Measurements from ENCODE around the gene MPV17L2. TPM values are rescaled to one million over a fixed set of nuclear protein-coding genes. Genes with fewer than 3 reads are reported as not detected.

MPV17L2 gene
- total and polyA plus RNA-seq, 2 donors (not counting 1 experiment from before 2014, with no cell fraction given) = 8.6 to 23.0 TPM

DNA sequence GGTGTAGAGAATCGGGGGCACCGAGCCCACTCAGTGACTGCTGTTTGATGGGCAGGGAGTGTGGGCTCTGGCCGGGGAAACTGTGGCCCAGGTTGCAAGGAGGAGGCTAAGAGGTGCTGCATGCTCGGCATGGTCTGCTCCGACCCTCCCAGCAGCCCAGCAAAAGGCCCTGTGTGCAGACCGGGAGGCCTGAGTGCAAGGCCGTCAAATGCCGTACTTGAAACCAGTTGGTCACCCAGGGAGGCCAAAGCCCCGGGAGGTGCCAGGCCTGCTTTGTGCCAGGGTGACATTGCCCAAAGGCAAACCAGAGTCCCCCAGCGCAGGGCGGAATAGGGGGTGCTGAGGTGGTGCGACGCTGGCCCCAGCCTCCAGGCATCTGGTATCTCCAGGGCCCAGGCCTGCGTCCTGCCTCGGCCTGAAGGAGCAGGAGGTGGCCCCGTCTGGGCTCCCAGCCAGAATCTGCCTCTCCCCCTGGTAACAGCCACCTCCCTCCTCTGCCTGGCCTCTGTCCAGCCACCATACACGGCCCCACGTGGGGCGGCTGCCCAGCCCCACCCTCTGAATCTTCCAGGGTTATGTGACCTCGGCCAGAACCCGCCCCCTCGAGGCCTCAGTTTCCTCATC lies 36.1 kb upstream of the MPV17L2 start:
- Histone ChIP-seq H3K27me3 (replicated peaks in 1 of 4; ENCODE audit: control extremely low read depth in 1 of 4, control insufficient read depth in 3 of 4, insufficient read depth in 4 of 4, low read length in 3 of 4) (no peaks in the 10 kb centered on the region), H3K4me2 (replicated peaks; ENCODE audit: low read depth, low read length, poor library complexity, severe bottlenecking) (no peak overlapping the region), H3K79me2 (ENCODE audit: control insufficient read depth, insufficient read depth, low read length) (peaks cover 14% of the 10 kb centered on the region), H3K4me1 (ENCODE audit: control insufficient read depth in 2 of 2, insufficient read depth in 2 of 2, low read length in 2 of 2) (peaks cover 21 to 30% of the 10 kb centered on the region in 2 donors), H3K4me3 (ENCODE audit: control extremely low read depth in 1 of 5, extremely low read depth in 1 of 5, insufficient read depth in 1 of 5, low read depth in 2 of 5, low read length in 4 of 5) (no peak overlapping the region), H3K27ac (ENCODE audit: low read length in 2 of 2) (no peak overlapping the region), H3K9me3 (ENCODE audit: control extremely low read depth in 1 of 3, control insufficient read depth in 2 of 3, insufficient read depth in 1 of 3, low read length in 2 of 3) (no peaks in the 10 kb centered on the region), H3K36me3 (replicated peaks in 1 of 2; ENCODE audit: control extremely low read depth in 1 of 2, control insufficient read depth in 1 of 2, extremely low read depth in 1 of 2, insufficient read depth in 2 of 2, low read length in 1 of 2) (peaks cover 0 to 2% of the 10 kb centered on the region in 2 experiments), H3K9ac (ENCODE audit: low read length) (no peak overlapping the region), H2AFZ (ENCODE audit: insufficient read depth, low read depth, low read length, poor library complexity, severe bottlenecking) (no peak overlapping the region), H4K20me1 (ENCODE audit: control insufficient read depth, insufficient read depth, low read length, poor library complexity, severe bottlenecking) (peaks cover 17% of the 10 kb centered on the region)
- Mint-ChIP-seq H3K9me3 (ENCODE audit: insufficient read depth) (no peaks in the 10 kb centered on the region), H3K4me3 (no peak overlapping the region), H3K4me1 (peaks cover 28% of the 10 kb centered on the region), H3K27ac (peak overlapping the region; percentile 41), H3K27me3 (no peaks in the 10 kb centered on the region)
- CTCF ChIA-PET = interaction anchor here (0.6 to 1.9 kb wide), 3 partner anchors 11 to 95 kb away, joined by 3 to 8 read pairs (median 7); no protein-coding TSS in a partner anchor
- no peak for TF ChIP-seq EZH2 (IDR thresholded peaks at IDR 0.05; ENCODE audit: borderline replicate concordance, insufficient read depth, low read depth, low read length, poor library complexity, severe bottlenecking)
- TF ChIP-seq CTCF (IDR thresholded peaks at IDR 0.05) = no peak
- ATAC-seq (ENCODE audit: low read depth) (no peak), DNase-seq (no peak)
- POLR2A ChIA-PET = no interaction called here
- WGBS (ENCODE audit: insufficient coverage) = 74% methylated on average over 22 of the region's 22 CpGs
- intact Hi-C loops (cut with micrococcal nuclease) = no loop called here

DNA sequence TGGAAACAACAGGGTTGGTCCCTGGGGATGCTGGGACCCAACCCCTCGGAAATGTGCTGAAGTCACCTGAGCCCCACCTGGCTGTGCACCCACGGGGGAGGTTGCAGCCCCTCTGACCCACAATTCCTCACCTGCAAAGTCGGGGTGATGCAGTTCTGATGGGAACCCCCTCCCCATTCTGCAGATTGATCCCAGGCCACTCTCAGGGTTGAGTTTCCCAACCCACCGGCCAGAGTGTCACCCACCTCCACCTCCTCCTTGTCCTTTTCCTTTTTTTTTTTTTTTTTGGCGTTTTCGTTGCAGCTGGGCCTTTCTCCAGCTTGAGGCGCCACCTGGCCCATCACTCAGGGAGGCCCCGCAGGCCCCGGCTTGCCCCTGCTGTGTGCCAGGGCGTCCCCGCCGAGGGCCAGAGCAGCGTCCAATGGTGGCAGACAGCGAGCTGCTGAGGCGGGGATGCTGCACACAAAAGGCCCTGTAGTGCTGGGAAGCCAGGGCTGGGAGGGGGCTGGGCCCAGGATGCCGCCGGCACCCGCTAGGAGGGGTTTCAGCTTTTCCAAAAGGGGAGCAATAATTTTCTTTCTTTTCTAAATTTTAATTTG lies 35.5 kb upstream of the MPV17L2 start:
- ATAC-seq (ENCODE audit: low read depth) (no peak), DNase-seq (no peak)
- no peaks in the 10 kb centered on the region for H3K27me3 Mint-ChIP-seq
- Histone ChIP-seq H3K27ac (ENCODE audit: low read length in 2 of 2) (no peak overlapping the region), H3K9me3 (ENCODE audit: control extremely low read depth in 1 of 3, control insufficient read depth in 2 of 3, insufficient read depth in 1 of 3, low read length in 2 of 3) (no peaks in the 10 kb centered on the region), H3K27me3 (replicated peaks in 1 of 4; ENCODE audit: control extremely low read depth in 1 of 4, control insufficient read depth in 3 of 4, insufficient read depth in 4 of 4, low read length in 3 of 4) (no peaks in the 10 kb centered on the region), H2AFZ (ENCODE audit: insufficient read depth, low read depth, low read length, poor library complexity, severe bottlenecking) (no peak overlapping the region), H3K4me2 (replicated peaks; ENCODE audit: low read depth, low read length, poor library complexity, severe bottlenecking) (no peak overlapping the region), H3K36me3 (replicated peaks in 1 of 2; ENCODE audit: control extremely low read depth in 1 of 2, control insufficient read depth in 1 of 2, extremely low read depth in 1 of 2, insufficient read depth in 2 of 2, low read length in 1 of 2) (peaks cover 0 to 6% of the 10 kb centered on the region in 2 experiments), H3K4me1 (ENCODE audit: control insufficient read depth in 2 of 2, insufficient read depth in 2 of 2, low read length in 2 of 2) (peaks cover 22 to 32% of the 10 kb centered on the region in 2 donors), H4K20me1 (ENCODE audit: control insufficient read depth, insufficient read depth, low read length, poor library complexity, severe bottlenecking) (peaks cover 17% of the 10 kb centered on the region), H3K4me3 (ENCODE audit: control extremely low read depth in 1 of 5, extremely low read depth in 1 of 5, insufficient read depth in 1 of 5, low read depth in 2 of 5, low read length in 4 of 5) (no peak overlapping the region), H3K79me2 (ENCODE audit: control insufficient read depth, insufficient read depth, low read length) (peaks cover 18% of the 10 kb centered on the region), H3K9ac (ENCODE audit: low read length) (no peak overlapping the region)
- H3K4me3 Mint-ChIP-seq = no peak overlapping the region
- WGBS (ENCODE audit: insufficient coverage) = 75% methylated on average over 12 of the region's 18 CpGs
- POLR2A ChIA-PET = interaction anchor here (0.6 kb wide), 1 partner anchor 98 kb away, joined by 4 read pairs; a partner anchor contains a TSS
- peaks cover 24% of the 10 kb centered on the region for H3K4me1 Mint-ChIP-seq
- no peak overlapping the region for H3K27ac Mint-ChIP-seq
- no peaks in the 10 kb centered on the region for H3K9me3 Mint-ChIP-seq (ENCODE audit: insufficient read depth)
- intact Hi-C loops (cut with micrococcal nuclease) = no loop called here
- CTCF ChIA-PET = interaction anchor here (0.6 kb wide), 1 partner anchor 88 kb away, joined by 3 read pairs; no protein-coding TSS in a partner anchor
- TF ChIP-seq CTCF (IDR thresholded peaks at IDR 0.05) (no peak), EZH2 (IDR thresholded peaks at IDR 0.05; ENCODE audit: borderline replicate concordance, insufficient read depth, low read depth, low read length, poor library complexity, severe bottlenecking) (no peak)
